A549 (cell line): Measurements from ENCODE around the gene SKIC2. TPM values are rescaled to one million over a fixed set of nuclear protein-coding genes. Genes with fewer than 3 reads are reported as not detected.
"Not testable (repeated sequence)": the region's sequence is repeated elsewhere in the genome, so short reads cannot be mapped to it uniquely, and the experiment has no call there.

Experiments
- ATAC-seq, 2 experiments: fragments of 200-7000 bp in 1 of 2; fragments of >200 bp in 1 of 2; cut with Nextera tagmentation in 1 of 2; cut with Tn5 transposase in 1 of 2; 3 replicates each; pipeline versions ENCODE4 v1.8.0 to v1.9.1; 2018 to 2020; ENCODE audit warnings: mild to moderate bottlenecking in 1 of 2, moderate library complexity in 1 of 2
- CTCF ChIA-PET: fragments of 300-600 bp; sonication (Branson Sonifier 250); formaldehyde crosslinking; extraction: SDS; loops from one replicate; lab custom pipeline; 2021; ENCODE audit warnings: antibody characterized with exemption, inconsistent platforms; lab: Yijun Ruan, JAX
- POLR2A ChIA-PET: fragments of 350-600 bp; formaldehyde crosslinking; extraction: SDS; loops from one replicate; lab custom pipeline; 2021; ENCODE audit warnings: antibody characterized with exemption, inconsistent platforms; lab: Yijun Ruan, JAX
- DNase-seq, 2 experiments: peaks; one replicate each; pipeline versions ENCODE4 v3.0.0 to v3.0.0-alpha.2; 2011 to 2016; ENCODE audit warnings: low read depth in 1 of 2, low spot score in 1 of 2
- FAIRE-seq: peaks from 2 replicates; lab custom pipeline; 2011; peaks lifted over from hg19 to GRCh38; lab: Jason Lieb, UNC
- H3K27ac ChIP-seq, 2 experiments: fragments of >200 bp; sonication (Bioruptor Twin); formaldehyde crosslinking; 3 replicates each; pipeline ENCODE4 v1.5.1; 2016 to 2017
- H3K4me1 ChIP-seq: fragments of >200 bp; sonication (Bioruptor Twin); formaldehyde crosslinking; 3 replicates; pipeline ENCODE4 v1.6.1; 2016
- H3K4me2 ChIP-seq: fragments of >200 bp; sonication (Bioruptor Twin); formaldehyde crosslinking; 3 replicates; pipeline ENCODE4 v1.6.1; 2016
- H3K4me3 ChIP-seq: fragments of >200 bp; sonication (Bioruptor Twin); formaldehyde crosslinking; 3 replicates; pipeline ENCODE4 v1.5.1; 2016
- H3K9me3 ChIP-seq: fragments of >200 bp; sonication (Bioruptor Twin); formaldehyde crosslinking; 3 replicates; pipeline ENCODE4 v1.6.1; 2016
- EHF ChIP-seq: fragments of 250-450 bp; sonication (Bioruptor Pico); IDR thresholded peaks from 2 replicates; pipeline ENCODE4 v1.5.0; 2020; ENCODE audit warnings: mild to moderate bottlenecking
- FOXS1 ChIP-seq: fragments of 250-450 bp; sonication (Bioruptor Pico); IDR thresholded peaks from 2 replicates; pipeline ENCODE4 v1.5.0; 2020; ENCODE audit warnings: mild to moderate bottlenecking, moderate library complexity
- GATA3 ChIP-seq: IDR thresholded peaks from 2 replicates; pipeline ENCODE4 v1.6.1; 2012; ENCODE audit warnings: borderline replicate concordance
- HDAC2 ChIP-seq: fragments of 200-600 bp; sonication (generic); IDR thresholded peaks from 2 replicates; pipeline ENCODE4 v1.6.1; 2016
- HOXB5 ChIP-seq: fragments of 250-450 bp; sonication (Bioruptor Pico); IDR thresholded peaks from 2 replicates; pipeline ENCODE4 v1.5.0; 2020; ENCODE audit warnings: mild to moderate bottlenecking, moderate library complexity
- JUN ChIP-seq, 2 experiments: fragments of >200 bp; sonication (Bioruptor Twin); formaldehyde crosslinking; IDR thresholded peaks; 2 replicates in 1 of 2; 3 replicates in 1 of 2; pipeline ENCODE4 v1.6.1; 2016 to 2017
- MAFK ChIP-seq: fragments of 450-650 bp; IDR thresholded peaks from 2 replicates; pipeline ENCODE4 v1.6.1; 2014; ENCODE audit not compliant: partially characterized antibody
- RAD21 ChIP-seq, 2 experiments: fragments of >200 bp in 1 of 2; sonication (Bioruptor Twin) in 1 of 2; formaldehyde crosslinking in 1 of 2; IDR thresholded peaks in 1 of 2; conservative IDR thresholded peaks in 1 of 2; 2 replicates in 1 of 2; 3 replicates in 1 of 2; pipeline ENCODE4 v1.6.1; 2012 to 2018; ENCODE audit warnings: inconsistent platforms in 1 of 2
- RNF2 ChIP-seq: fragments of 200-600 bp; sonication (generic); IDR thresholded peaks from 2 replicates; pipeline ENCODE4 v1.6.1; 2016; ENCODE audit warnings: low read depth, mild to moderate bottlenecking, antibody characterized with exemption, moderate library complexity, borderline replicate concordance
- SREBF2 ChIP-seq: fragments of 450-650 bp; IDR thresholded peaks from 2 replicates; pipeline ENCODE4 v1.6.1; 2014; ENCODE audit warnings: mild to moderate bottlenecking, moderate library complexity
- ZFP36 ChIP-seq: fragments of 450-650 bp; IDR thresholded peaks from 2 replicates; pipeline ENCODE4 v1.6.1; 2014; ENCODE audit warnings: borderline replicate concordance; ENCODE audit not compliant: partially characterized antibody
- ZNF302 ChIP-seq: fragments of 250-450 bp; sonication (Bioruptor Pico); IDR thresholded peaks from 2 replicates; pipeline ENCODE4 v1.9.0; 2021; ENCODE audit warnings: inconsistent platforms, mild to moderate bottlenecking, moderate library complexity
- WGBS: methylation state at CpG from one replicate; pipeline ENCODE4 v1.1.6; 2017; ENCODE audit errors: missing lambda C conversion rate; 5-methylcytosine and 5-hydroxymethylcytosine counted together
- polyA plus RNA-seq, 4 experiments: library from polyadenylated mRNA; depleted of rRNA in 3 of 4; stranded (reverse); fragments of >200 nt; fragmentation: RNase III in 1 of 4; extraction: RNeasy Plus Mini Kit Qiagen cat#74134 plus additional on column Dnase treatment in 1 of 4; gene quantifications; 2 replicates in 3 of 4; 3 replicates in 1 of 4; pipeline ENCODE4 v1.2.3, GENCODE V29; 2011 to 2017
- TF ChIP-seq, protein P1 (sequence below): fragments of >200 bp; sonication (Bioruptor Twin); formaldehyde crosslinking; IDR thresholded peaks from 3 replicates; pipeline ENCODE4 v1.6.1; 2016
- TF ChIP-seq, protein P2 (sequence below): fragments of 250-450 bp; sonication (Bioruptor Pico); IDR thresholded peaks from 2 replicates; pipeline ENCODE4 v1.5.0; 2021; ENCODE audit warnings: mild to moderate bottlenecking, moderate library complexity, borderline replicate concordance

Gene SKIC2
- polyA plus RNA-seq, 2 of the 4 experiments (the other 2 are of a cell fraction), result 20.8 to 37.5 TPM

DNA sequence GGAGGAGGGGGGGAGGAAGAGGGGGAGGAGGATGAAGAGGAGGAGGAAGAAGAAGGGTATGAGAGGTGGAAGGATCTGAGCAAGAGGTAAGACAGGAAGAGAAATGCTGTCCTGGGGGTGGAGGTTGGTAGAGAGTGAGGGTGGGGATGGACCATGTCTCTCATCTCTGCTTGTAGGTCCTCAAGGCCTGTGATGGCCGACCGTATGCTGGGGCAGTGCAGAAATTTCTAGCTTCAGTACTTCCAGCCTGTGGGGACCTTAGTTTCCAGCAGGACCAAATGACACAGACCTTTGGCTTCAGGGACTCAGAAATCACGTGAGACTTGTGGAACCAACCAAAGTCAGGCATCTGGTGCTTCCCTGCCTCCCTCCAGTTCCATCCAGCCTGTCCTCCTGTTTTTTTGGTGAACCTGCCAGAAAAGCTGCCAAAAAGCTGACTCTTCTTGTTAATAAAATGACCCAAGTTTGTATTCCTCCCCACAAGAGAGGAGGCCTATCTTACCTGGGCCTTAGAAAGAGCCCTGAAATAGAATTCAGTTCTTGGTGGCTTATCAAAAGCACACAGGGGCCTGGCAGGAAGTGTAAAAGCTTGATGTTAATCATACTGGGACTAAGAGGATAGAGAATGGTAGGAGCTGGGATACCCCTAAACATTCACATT lies 20.4 kb downstream of the SKIC2 start:
- ChIA-PET CTCF (interaction anchor here (0.5 to 1.3 kb wide), 2 partner anchors 27 to 874 kb away, joined by 3 to 4 read pairs; no protein-coding TSS in a partner anchor), POLR2A (interaction anchor here (0.6 kb wide), 1 partner anchor 135 kb away, joined by 3 read pairs; no protein-coding TSS in a partner anchor)
- ATAC-seq (no peak), FAIRE-seq (no peak), DNase-seq (no peak)
- Histone ChIP-seq H3K4me3 (no peak overlapping the region), H3K4me1 (no peaks in the 10 kb centered on the region), H3K9me3 (no peaks in the 10 kb centered on the region), H3K27ac (no peak overlapping the region), H3K4me2 (no peak overlapping the region)
- WGBS, result 93% methylated on average over 3 of the region's 3 CpGs
- TF ChIP-seq HOXB5 (no peak), GATA3 (no peak), ZNF302 (CRISPR knock-in tag) (no peak), ZFP36 (no peak), SREBF2 (no peak), MAFK (no peak), EHF (CRISPR knock-in tag) (no peak), JUN (IDR thresholded peaks at IDR 0.05) (no peak), FOXS1 (CRISPR knock-in tag) (no peak), RAD21 (conservative IDR thresholded peaks at IDR 0.05 in 1 of 2, IDR thresholded peaks at IDR 0.05 in 1 of 2) (no peak), HDAC2 (no peak), RNF2 (no peak)
- TF ChIP-seq, protein P1, sequence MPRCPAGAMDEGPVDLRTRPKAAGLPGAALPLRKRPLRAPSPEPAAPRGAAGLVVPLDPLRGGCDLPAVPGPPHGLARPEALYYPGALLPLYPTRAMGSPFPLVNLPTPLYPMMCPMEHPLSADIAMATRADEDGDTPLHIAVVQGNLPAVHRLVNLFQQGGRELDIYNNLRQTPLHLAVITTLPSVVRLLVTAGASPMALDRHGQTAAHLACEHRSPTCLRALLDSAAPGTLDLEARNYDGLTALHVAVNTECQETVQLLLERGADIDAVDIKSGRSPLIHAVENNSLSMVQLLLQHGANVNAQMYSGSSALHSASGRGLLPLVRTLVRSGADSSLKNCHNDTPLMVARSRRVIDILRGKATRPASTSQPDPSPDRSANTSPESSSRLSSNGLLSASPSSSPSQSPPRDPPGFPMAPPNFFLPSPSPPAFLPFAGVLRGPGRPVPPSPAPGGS, result no peak
- TF ChIP-seq, protein P2, sequence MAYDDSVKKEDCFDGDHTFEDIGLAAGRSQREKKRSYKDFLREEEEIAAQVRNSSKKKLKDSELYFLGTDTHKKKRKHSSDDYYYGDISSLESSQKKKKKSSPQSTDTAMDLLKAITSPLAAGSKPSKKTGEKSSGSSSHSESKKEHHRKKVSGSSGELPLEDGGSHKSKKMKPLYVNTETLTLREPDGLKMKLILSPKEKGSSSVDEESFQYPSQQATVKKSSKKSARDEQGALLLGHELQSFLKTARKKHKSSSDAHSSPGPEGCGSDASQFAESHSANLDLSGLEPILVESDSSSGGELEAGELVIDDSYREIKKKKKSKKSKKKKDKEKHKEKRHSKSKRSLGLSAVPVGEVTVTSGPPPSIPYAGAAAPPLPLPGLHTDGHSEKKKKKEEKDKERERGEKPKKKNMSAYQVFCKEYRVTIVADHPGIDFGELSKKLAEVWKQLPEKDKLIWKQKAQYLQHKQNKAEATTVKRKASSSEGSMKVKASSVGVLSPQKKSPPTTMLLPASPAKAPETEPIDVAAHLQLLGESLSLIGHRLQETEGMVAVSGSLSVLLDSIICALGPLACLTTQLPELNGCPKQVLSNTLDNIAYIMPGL (CRISPR knock-in tag), result no peak

DNA sequence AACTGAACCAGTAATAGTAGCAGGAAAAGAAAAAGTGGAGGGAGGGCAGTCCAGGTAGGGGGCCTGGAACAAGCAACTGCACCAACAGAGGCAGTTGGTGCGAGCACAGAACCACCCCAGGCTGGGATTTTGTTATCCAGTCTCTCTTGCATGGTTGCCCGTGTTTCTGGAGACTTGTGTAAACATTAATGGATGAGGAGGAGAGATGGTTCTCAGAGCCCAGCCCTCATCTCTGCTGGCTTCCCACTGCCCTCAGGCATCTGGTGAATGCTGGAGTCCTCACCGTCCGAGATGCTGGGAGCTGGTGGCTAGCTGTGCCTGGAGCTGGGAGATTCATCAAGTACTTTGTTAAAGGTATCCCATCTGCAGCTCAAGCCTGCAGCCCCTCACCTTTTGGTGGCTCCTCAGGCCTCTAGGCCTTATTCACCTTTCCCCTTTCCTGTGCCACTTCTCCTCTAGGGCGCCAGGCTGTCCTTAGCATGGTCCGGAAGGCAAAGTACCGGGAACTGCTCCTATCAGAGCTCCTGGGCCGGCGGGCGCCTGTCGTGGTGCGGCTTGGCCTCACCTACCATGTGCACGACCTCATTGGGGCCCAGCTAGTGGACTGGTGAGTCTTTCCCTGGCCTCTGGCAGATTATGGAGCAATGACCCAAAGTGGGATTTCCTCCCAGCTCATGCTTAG lies 21.4 kb downstream of the SKIC2 start:
- POLR2A ChIA-PET, ATAC-seq, FAIRE-seq, H3K4me2 ChIP-seq, H3K27ac ChIP-seq, H3K4me1 ChIP-seq, H3K9me3 ChIP-seq, H3K4me3 ChIP-seq, DNase-seq: not testable (repeated sequence)
- CTCF ChIA-PET, result interaction anchor here (1.3 kb wide), 1 partner anchor 28 kb away, joined by 4 read pairs; no protein-coding TSS in a partner anchor
- 84% methylated on average over 4 of the region's 13 CpGs for WGBS

DNA sequence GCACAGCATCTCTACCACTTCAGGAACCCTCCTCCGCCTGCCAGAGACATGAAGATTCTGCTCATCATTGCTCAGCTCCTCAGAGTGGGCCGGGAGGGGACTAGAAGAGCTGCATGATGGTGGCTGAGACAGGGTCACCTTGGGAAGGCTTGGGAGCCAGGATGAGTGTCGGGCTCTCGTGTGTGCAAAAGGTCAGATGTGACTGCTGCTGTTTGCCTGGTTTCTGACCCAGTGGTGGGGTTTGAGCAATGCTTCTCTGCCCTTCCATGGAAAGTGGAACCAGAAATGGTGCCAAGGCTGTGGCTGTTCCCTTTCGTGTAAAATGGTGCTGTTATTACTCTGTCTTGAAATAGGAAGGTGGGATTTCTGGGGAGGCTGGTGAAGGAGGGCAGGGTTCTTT lies 22.0 kb downstream of the SKIC2 start:
- H3K4me3 ChIP-seq, DNase-seq, FAIRE-seq, H3K9me3 ChIP-seq, H3K4me1 ChIP-seq, ATAC-seq, POLR2A ChIA-PET, H3K4me2 ChIP-seq, CTCF ChIA-PET, H3K27ac ChIP-seq: not testable (repeated sequence)
- no CpG with 5 or more reads among the region's 5 CpGs for WGBS

DNA sequence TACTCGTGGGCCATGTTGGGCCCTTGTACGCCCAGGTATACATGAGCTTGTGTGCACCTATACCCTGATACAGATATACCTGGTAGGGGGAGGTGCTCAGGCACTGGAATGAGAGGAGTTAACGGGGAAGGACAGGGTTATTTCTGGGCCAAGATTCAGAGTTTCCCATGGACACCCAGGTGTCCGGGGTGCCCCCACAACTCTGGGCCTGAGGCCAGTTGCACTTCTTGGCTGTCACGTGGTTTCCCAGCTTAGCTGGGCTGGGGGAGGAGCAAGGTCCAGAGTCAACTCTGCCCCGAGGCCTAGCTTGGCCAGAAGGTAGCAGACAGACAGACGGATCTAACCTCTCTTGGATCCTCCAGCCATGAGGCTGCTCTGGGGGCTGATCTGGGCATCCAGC lies 22.8 kb downstream of the SKIC2 start, which contains the start of gene C4A:
Gene C4A, plus strand, starts transcription at position 314 of the 400 bp plus-strand sequence. Its CDS starts 51 bp downstream, at position 365.
- POLR2A ChIA-PET, H3K9me3 ChIP-seq, H3K4me1 ChIP-seq, H3K4me3 ChIP-seq, H3K27ac ChIP-seq, H3K4me2 ChIP-seq, FAIRE-seq, CTCF ChIA-PET, DNase-seq: not testable (repeated sequence)
- ATAC-seq, result 0 out of 6 replicates have a peak, but pooled peaks of 1 of the 2 experiments have one; percentile 8
- no CpG with 5 or more reads among the region's 7 CpGs for WGBS

DNA sequence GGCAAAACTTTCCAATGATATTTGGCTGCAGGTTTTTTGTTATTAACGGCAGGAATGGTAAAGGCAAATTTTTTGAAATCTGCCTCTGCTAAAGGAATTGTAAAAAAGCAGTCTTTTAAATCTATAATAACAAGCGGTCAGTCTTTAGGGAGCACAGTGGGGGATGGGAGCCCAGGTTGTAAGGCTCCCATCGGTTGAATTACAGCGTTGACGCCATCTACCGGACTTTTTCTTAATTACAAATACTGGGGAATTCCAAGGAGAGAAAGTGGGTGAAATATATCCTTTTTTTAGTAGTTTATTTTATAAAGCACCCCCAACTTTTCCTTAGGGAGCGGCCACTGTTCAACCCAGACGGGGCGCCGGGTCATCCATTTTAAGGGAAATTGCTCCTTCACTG lies 30.4 kb downstream of the SKIC2 start:
- FAIRE-seq, H3K4me2 ChIP-seq, DNase-seq, H3K4me3 ChIP-seq, H3K4me1 ChIP-seq, POLR2A ChIA-PET, CTCF ChIA-PET, H3K27ac ChIP-seq, H3K9me3 ChIP-seq: not testable (repeated sequence)
- ATAC-seq, result peak in 1 of 2 experiments; percentile 55; a peak in 1 of 6 replicates
- WGBS, result no CpG with 5 or more reads among the region's 10 CpGs

DNA sequence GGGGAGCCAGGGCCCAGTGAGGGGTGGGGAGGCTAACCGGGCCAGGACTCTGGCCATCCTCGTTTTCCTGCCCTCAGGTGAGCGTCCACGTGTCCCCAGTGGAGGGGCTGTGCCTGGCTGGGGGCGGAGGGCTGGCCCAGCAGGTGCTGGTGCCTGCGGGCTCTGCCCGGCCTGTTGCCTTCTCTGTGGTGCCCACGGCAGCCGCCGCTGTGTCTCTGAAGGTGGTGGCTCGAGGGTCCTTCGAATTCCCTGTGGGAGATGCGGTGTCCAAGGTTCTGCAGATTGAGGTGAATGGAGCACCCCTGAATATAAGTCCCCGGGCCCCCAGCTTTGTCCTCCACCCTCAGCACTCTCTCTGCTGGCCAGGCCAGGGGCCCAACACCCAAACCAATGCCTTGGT lies 35.4 kb downstream of the SKIC2 start:
- POLR2A ChIA-PET, result not testable (repeated sequence)

DNA sequence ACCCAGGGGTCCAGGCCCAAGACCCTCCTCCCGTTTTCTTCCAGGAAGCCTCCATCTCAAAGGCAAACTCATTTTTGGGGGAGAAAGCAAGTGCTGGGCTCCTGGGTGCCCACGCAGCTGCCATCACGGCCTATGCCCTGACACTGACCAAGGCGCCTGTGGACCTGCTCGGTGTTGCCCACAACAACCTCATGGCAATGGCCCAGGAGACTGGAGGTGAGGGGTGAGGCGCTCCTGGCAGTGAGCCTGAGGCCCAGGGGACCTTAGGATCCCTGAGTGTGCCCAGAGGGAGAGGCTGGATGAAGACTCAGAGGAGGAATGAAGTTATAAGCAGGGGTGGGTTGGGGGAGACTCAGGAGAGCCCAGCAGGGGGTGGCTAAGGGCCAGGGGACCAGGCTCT lies 37.4 kb downstream of the SKIC2 start:
- CTCF ChIA-PET, FAIRE-seq, H3K4me2 ChIP-seq, H3K4me3 ChIP-seq, DNase-seq, POLR2A ChIA-PET, H3K27ac ChIP-seq, H3K4me1 ChIP-seq, ATAC-seq, H3K9me3 ChIP-seq: not testable (repeated sequence)
- WGBS, result 79% methylated on average over 4 of the region's 6 CpGs

More for the DNA sequence above, 35.4 kb downstream of the SKIC2 start:
- H3K4me3 ChIP-seq, H3K4me2 ChIP-seq, H3K4me1 ChIP-seq, DNase-seq, H3K27ac ChIP-seq, ATAC-seq, FAIRE-seq, H3K9me3 ChIP-seq, CTCF ChIA-PET: not testable (repeated sequence)
- WGBS, result no CpG with 5 or more reads among the region's 14 CpGs
